ENCODE data around the gene PLEKHH2.
"Not testable (repeated sequence)": the region's sequence is repeated elsewhere in the genome, so short reads cannot be mapped to it uniquely, and the experiment has no call there.

DNA sequence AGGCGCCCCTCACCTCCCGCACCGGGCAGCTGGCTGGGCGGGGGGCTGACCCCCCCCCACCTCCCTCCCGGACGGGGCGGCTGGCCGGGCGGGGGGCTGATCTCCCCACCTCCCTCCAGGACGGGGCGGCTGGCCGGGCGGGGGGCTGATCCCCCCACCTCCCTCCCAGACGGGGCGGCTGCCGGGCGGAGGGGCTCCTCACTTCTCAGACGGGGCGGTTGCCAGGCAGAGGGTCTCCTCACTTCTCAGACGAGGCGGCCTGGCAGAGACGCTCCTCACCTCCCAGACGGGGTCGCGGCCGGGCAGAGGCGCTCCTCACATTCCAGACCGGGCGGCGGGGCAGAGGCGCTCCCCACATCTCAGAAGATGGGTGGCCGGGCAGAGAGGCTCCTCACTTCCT is 40.7 kb downstream of the PLEKHH2 start:
- TF ChIP-seq, protein P1, sequence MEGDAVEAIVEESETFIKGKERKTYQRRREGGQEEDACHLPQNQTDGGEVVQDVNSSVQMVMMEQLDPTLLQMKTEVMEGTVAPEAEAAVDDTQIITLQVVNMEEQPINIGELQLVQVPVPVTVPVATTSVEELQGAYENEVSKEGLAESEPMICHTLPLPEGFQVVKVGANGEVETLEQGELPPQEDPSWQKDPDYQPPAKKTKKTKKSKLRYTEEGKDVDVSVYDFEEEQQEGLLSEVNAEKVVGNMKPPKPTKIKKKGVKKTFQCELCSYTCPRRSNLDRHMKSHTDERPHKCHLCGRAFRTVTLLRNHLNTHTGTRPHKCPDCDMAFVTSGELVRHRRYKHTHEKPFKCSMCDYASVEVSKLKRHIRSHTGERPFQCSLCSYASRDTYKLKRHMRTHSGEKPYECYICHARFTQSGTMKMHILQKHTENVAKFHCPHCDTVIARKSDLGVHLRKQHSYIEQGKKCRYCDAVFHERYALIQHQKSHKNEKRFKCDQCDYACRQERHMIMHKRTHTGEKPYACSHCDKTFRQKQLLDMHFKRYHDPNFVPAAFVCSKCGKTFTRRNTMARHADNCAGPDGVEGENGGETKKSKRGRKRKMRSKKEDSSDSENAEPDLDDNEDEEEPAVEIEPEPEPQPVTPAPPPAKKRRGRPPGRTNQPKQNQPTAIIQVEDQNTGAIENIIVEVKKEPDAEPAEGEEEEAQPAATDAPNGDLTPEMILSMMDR (conservative IDR thresholded peaks at IDR 0.05 in 1 of 2, IDR thresholded peaks at IDR 0.05 in 1 of 2; ENCODE audit: extremely low read depth in 1 of 2, insufficient read depth in 1 of 2, low read depth in 1 of 2, low read length in 2 of 2) = not testable (repeated sequence)
- not testable (repeated sequence) for TF ChIP-seq EZH2 (IDR thresholded peaks at IDR 0.05; ENCODE audit: borderline replicate concordance, low read length)
